Central memory CD8-positive, alpha-beta T cell (primary cell): ENCODE measurements around the gene PLEKHF1.
"Not testable (repeated sequence)": the region's sequence is repeated elsewhere in the genome, so short reads cannot be mapped to it uniquely, and the experiment has no call there.

Experiments
- ATAC-seq: fragments of 150-1000 bp; cut with Tn5 transposase; replicated peaks from 2 replicates; pipeline ENCODE4 v1.10.0; 2022; ENCODE audit warnings: mild to moderate bottlenecking, moderate FRiP score, moderate number of reproducible peaks; ENCODE audit not compliant: poor library complexity, severe bottlenecking; ENCODE audit errors: extremely low read depth
- DNase-seq, 2 donors: peaks; one replicate each; pipeline ENCODE4 v3.0.0; 2021; ENCODE audit warnings: low spot score in 2 of 2
- H3K27ac Mint-ChIP-seq: one replicate; pipeline ENCODE4 v1.8.0; 2022; ENCODE audit warnings: low read depth, mild to moderate bottlenecking, moderate library complexity, mixed read lengths
- H3K27me3 Mint-ChIP-seq: one replicate; pipeline ENCODE4 v1.8.0; 2022; ENCODE audit warnings: mixed read lengths
- H3K36me3 Mint-ChIP-seq: one replicate; pipeline ENCODE4 v1.8.0; 2022; ENCODE audit warnings: mild to moderate bottlenecking, moderate library complexity, mixed read lengths; ENCODE audit not compliant: insufficient read depth
- H3K4me1 Mint-ChIP-seq: one replicate; pipeline ENCODE4 v1.8.0; 2022; ENCODE audit warnings: mixed read lengths
- H3K4me3 Mint-ChIP-seq: one replicate; pipeline ENCODE4 v1.8.0; 2022; ENCODE audit warnings: mild to moderate bottlenecking, moderate library complexity, mixed read lengths
- H3K9me3 Mint-ChIP-seq: one replicate; pipeline ENCODE4 v1.8.0; 2022; ENCODE audit warnings: mixed read lengths

The PLEKHF1 gene

DNA sequence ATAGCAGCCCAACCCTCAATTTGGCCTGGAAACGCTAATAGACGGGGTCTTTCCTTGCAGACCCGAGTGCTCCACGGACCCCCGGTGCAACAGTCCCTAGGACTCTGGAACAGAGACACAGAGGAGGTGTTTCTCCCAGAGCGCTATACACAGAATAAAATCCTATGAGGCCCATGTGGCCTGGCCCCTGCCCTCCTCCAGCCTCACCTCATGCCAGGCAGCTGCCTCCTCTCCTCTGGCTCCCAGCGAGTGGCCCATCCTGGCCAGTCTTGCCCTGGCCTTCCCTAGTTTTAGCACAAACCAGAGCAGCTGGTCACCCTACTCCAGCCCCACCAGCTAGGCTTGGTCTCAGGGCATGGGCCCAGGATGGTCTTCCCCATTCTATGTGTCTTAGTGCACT, 38.9 kb upstream of the PLEKHF1 start:
- Mint-ChIP-seq H3K27me3 (no peaks in the 10 kb centered on the region), H3K4me3 (no peak overlapping the region), H3K27ac (no peak overlapping the region), H3K36me3 (peaks cover 8% of the 10 kb centered on the region), H3K4me1 (peaks cover 31% of the 10 kb centered on the region), H3K9me3 (no peaks in the 10 kb centered on the region)
- DNase-seq = no peak
- no peak for ATAC-seq

DNA sequence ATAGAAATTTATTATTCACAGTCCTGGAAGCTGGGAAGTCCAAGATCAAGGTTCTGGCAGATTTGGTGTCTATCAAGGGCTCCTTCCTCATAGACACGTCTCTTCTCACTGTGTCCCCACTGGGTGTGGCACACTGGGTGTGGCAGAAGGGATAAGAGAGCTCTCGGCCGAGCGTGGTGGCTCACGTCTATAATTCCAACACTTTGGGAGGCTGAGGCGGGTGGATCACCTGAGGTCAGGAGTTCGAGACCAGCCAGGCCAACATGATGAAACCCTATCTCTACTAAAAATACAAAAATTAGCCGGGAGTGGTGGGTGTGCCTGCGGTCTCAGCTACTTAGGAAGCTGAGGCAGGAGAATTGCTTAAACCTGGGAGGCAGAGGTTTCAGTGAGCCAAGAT, 38.4 kb upstream of the PLEKHF1 start:
- H3K9me3 Mint-ChIP-seq, DNase-seq, H3K36me3 Mint-ChIP-seq, H3K27ac Mint-ChIP-seq, ATAC-seq, H3K4me3 Mint-ChIP-seq, H3K27me3 Mint-ChIP-seq: not testable (repeated sequence)
- peaks cover 27% of the 10 kb centered on the region for H3K4me1 Mint-ChIP-seq

DNA sequence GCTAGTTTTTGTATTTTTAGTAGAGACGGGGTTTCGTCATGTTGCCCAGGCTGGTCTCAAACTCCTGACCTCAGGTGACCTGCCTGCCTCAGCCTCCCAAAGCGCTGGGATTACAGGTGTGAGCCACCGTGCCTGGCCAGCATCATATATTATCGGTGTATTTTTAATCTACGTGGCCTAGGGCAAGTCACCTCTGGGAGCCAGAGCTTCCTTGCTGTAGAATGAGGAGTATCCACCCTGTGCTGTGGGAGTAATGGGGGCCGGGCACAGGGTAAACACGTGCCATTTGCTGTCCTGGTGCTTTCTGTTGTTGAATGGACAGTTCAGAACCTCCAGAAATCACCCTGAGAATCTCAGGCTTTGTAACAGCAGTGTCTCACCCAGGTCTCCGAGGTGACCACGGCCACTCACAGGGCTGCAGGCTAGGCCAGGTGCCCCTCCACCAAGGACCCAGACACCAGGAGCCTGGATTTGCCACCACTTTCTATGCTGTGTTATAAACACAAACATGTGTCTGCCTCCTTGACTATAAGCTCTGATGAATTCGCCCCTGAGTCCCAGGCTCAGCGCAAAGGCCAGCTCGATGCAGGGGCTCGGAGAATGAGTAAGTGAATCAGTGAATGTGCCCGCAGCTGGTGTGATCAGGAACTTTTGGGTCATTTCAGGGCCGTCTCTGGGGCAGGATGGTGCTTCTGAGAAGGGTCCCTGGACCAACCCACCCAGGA, 36.4 kb upstream of the PLEKHF1 start:
- H3K4me1 Mint-ChIP-seq = peaks cover 8% of the 10 kb centered on the region
- peaks cover 4% of the 10 kb centered on the region for H3K36me3 Mint-ChIP-seq
- no peak overlapping the region for H3K27ac Mint-ChIP-seq
- H3K27me3 Mint-ChIP-seq = no peaks in the 10 kb centered on the region
- H3K4me3 Mint-ChIP-seq = no peak overlapping the region
- H3K9me3 Mint-ChIP-seq = no peaks in the 10 kb centered on the region
- DNase-seq (no peak), ATAC-seq (no peak)

DNA sequence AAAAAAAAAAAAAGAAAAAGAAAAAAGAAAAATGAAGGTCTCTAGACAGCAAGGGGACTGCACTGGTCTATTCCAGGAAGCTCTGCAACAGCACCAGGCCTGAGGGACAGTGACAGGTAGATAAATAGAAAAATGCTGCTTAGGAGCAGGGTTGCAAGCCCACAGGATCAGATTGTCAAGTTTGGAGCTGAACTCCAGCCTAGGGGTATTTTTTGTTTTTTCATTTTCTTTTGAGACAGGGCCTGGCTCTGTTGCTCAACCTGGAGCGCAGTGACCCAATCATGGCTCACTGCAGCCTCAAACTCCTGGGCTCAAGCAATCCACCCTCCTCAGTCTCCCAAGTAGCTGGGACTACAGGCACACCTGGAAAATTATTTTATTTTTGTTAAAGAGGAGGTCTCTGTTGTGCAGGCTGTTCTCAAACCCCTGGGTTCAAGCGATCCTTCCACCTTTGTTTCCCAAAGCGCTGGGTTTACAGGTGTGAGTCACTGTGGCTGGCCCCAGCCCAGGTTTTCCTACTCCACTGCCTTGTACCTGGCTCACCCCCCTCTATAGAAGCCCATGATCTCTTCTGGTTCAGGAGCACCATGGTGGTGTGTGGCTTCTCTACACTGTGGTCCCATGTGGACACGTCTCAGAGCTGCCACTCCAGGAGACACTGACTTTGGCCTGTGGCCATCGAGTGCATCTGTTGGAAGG, 35.3 kb upstream of the PLEKHF1 start:
- Mint-ChIP-seq H3K9me3 (no peaks in the 10 kb centered on the region), H3K4me1 (no peaks in the 10 kb centered on the region), H3K36me3 (peaks cover under 1% of the 10 kb centered on the region), H3K27ac (no peak overlapping the region), H3K4me3 (no peak overlapping the region), H3K27me3 (no peaks in the 10 kb centered on the region)
- no peak for ATAC-seq
- DNase-seq = no peak

DNA sequence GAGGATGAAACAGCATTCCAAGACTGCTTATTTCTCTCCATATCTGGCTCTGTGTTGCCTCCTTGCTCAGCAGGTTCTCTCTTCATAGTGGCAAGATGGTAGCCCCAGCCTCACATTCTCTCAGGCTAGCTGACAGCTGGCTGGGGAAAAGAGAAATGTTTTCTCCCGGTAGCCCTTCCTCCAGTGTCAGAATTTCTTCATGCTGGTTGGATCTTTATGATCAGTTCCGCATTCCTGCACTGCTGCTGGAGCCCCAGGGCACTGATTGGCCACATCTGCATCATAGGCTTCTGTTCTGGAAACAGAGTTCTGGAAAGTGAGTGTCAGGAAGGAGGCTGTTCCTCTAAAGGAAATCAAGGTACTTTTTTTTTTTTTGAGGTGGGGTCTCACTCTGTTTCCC, 34.6 kb upstream of the PLEKHF1 start:
- Mint-ChIP-seq H3K4me1 (no peaks in the 10 kb centered on the region), H3K27ac (no peak overlapping the region), H3K27me3 (no peaks in the 10 kb centered on the region), H3K36me3 (no peaks in the 10 kb centered on the region), H3K9me3 (no peaks in the 10 kb centered on the region), H3K4me3 (no peak overlapping the region)
- no peak for ATAC-seq
- DNase-seq = no peak

DNA sequence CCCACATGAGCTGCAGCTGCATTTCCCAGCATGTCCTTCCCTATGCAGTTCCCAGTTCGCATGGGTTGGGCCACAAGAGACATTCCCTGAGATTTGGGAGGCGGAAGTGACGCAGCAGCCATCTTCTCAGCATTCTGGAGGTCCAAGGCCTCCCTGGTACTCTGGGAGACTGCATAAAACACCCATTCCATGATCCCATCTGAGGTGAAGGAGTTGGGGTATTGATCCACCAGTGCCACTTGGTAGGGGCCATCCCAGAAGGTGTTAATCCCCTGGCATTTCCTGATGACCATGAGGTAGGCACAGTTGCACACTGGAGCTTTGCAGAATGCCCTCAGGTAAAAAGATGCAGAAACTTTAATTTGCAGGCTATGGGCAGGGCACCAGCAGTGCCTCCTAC, 33.8 kb upstream of the PLEKHF1 start:
- no peak overlapping the region for H3K27ac Mint-ChIP-seq
- no peaks in the 10 kb centered on the region for H3K9me3 Mint-ChIP-seq
- no peaks in the 10 kb centered on the region for H3K36me3 Mint-ChIP-seq
- no peaks in the 10 kb centered on the region for H3K4me1 Mint-ChIP-seq
- ATAC-seq = no peak
- H3K27me3 Mint-ChIP-seq = no peaks in the 10 kb centered on the region
- no peak overlapping the region for H3K4me3 Mint-ChIP-seq
- DNase-seq = no peak

DNA sequence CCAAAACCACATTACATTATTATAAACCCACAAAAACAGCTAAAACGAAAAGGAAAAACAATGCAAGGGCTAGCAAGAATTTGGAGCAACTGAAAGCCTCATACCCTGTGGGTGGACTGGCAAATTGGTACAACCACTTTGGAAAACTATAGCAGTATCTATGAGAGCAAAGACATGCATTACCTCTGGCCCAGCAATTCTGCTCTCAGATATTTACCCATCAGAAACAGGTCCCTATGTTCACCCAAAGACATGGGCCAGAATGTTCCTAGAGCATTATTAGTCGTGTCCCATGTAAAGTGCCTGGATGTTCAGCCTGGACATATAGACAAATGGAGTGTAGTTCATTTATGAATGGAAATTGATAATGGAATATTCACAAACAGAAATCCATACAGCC, 31.3 kb upstream of the PLEKHF1 start:
- no peak overlapping the region for H3K4me3 Mint-ChIP-seq
- H3K27me3 Mint-ChIP-seq = no peaks in the 10 kb centered on the region

DNA sequence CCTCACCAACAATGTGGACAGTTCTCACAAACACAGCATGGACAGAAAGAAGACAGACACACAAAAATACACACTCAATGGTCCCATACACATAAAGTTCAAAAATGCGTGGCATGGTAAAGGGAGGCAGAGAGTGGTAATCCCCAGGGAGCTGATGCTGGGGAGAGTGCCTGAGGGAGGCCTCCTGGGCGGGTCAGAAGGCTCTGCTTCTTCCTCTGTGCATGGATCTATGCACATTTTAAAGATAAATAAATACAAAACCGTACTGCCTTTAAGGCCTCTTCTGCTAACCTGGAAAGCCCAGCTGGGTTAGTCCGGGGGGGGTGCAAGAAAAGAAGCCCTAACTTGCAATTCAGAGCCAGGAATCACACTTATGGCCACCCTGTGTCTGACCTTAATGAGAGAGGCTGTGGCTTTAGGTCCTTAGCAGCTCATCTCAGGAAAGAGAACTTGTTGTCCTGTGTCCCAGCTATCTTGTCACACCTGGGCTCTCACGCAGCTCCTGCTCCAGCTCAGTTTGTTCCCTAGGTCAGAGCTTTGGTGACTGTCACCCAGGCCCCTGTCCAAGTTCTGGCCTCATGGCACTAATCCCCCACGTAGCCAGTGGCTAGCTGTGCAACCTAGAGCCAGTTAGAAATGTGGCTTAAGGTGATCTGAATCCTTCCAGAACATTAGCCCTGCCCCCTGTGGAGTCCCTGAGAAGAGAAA, 30.7 kb upstream of the PLEKHF1 start:
- Mint-ChIP-seq H3K27me3 (no peaks in the 10 kb centered on the region), H3K4me3 (no peak overlapping the region), H3K4me1 (no peaks in the 10 kb centered on the region), H3K36me3 (no peaks in the 10 kb centered on the region), H3K27ac (no peak overlapping the region), H3K9me3 (no peaks in the 10 kb centered on the region)
- DNase-seq (no peak), ATAC-seq (no peak)

More for the DNA sequence above, 31.3 kb upstream of the PLEKHF1 start:
- Mint-ChIP-seq H3K27ac (no peak overlapping the region), H3K4me1 (no peaks in the 10 kb centered on the region), H3K9me3 (no peaks in the 10 kb centered on the region), H3K36me3 (no peaks in the 10 kb centered on the region)
- ATAC-seq (no peak), DNase-seq (no peak)

DNA sequence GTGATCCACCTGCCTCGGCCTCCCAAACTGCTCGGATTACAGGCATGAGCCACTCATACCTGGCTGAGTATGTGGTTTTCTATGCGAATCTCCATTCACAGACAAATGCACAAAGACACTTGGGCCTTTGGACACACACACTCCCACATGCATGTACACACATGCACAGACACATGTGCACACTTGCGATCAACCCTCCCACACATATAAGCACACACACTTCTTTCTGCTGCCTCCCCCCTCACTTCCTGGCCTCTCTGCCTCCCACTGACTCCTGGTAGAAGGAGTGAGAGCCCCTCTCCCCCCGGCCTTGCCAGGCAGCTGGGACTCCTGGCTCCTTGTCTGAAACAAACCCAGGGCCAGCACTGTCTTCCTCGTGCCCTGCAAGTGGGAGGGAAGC, 29.3 kb upstream of the PLEKHF1 start:
- ATAC-seq (no peak), DNase-seq (no peak)
- H3K4me3 Mint-ChIP-seq = no peak overlapping the region
- H3K27ac Mint-ChIP-seq = no peak overlapping the region
- H3K27me3 Mint-ChIP-seq = no peaks in the 10 kb centered on the region
- H3K36me3 Mint-ChIP-seq = no peaks in the 10 kb centered on the region
- no peaks in the 10 kb centered on the region for H3K4me1 Mint-ChIP-seq
- H3K9me3 Mint-ChIP-seq = no peaks in the 10 kb centered on the region

DNA sequence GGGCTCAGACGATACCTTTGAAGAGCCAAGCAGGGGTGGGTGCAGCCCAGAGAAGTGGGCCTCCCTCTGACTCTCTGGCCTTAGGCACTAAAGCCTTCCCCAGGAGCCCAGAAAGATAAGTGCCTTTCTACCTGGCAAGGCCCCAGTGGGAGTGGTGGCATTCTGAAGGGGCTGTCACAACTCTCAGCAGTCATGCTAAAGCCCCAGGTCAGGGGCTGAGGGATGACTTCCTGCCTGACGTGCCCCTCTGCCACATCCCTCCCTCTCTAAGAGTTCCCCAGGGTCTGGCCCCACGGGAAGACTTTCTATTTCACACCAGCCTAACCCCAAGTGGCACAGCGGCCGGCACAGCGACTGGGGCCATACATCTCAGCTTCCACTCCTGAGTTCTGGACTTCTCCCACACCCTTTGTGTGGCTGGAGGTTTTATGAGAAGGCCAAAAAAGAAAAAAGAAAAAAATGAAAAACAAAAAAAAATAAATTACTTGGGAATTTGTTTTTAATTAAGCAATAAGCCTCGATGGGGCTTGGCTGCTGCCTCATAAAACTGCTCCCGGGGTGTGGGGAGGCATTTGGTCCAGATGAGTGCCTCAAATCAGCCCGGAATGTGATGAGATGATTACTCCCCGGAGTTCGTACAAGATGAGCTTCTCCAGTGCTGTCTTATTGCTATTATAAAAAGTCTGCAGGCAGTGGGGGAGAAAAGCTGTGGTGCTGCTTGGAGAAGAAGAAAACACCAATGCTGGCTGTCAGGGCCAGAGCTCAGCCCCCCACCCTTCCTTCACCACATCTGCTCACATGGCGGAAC, 28.5 kb upstream of the PLEKHF1 start:
- H3K27ac Mint-ChIP-seq = no peak overlapping the region
- no peaks in the 10 kb centered on the region for H3K36me3 Mint-ChIP-seq
- ATAC-seq = no peak
- no peaks in the 10 kb centered on the region for H3K4me1 Mint-ChIP-seq
- H3K9me3 Mint-ChIP-seq = no peaks in the 10 kb centered on the region
- DNase-seq = no peak
- no peaks in the 10 kb centered on the region for H3K27me3 Mint-ChIP-seq
- H3K4me3 Mint-ChIP-seq = no peak overlapping the region

DNA sequence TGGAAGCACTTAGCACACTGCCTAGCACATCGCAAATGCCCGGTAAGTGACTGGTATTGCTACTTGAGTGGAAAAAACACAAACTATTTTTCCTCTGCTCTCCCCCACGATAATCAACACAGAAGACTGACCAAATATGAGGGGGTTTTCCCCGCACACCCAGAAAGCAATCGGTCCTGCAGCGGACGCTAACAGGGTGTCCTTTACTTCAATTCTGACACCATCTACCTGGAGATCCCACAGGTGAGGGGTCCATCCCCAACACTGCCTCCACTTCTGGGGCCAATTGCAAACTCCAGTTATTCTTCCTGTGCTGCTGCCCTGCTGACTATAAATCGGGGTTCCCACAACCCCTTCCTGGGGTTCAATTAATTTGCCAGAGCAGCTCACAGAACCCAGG, 26.2 kb upstream of the PLEKHF1 start:
- H3K4me1 Mint-ChIP-seq = no peaks in the 10 kb centered on the region
- no peak for ATAC-seq
- H3K4me3 Mint-ChIP-seq = no peak overlapping the region
- DNase-seq = no peak
- no peak overlapping the region for H3K27ac Mint-ChIP-seq
- H3K36me3 Mint-ChIP-seq = no peaks in the 10 kb centered on the region
- no peaks in the 10 kb centered on the region for H3K9me3 Mint-ChIP-seq
- no peaks in the 10 kb centered on the region for H3K27me3 Mint-ChIP-seq

DNA sequence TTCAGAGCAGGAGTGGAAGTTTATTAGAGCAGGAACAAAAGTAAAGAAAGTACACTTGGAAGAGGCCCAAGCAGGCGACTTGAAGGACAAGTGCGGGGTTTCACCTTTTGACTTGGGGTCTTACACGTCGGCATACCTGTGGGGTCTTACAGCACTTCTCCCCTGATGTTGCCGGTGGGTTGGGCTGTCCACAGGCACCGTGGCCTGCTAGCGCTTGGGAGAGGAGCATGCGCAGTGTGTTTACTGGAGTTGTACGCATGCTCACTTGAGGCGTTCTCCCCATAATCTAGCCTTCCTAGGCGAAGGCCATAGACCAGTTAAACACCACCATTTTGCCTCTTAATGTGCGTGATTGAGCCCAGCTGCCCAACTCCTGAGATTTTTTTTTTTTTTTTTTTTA, 25.0 kb upstream of the PLEKHF1 start:
- no peaks in the 10 kb centered on the region for H3K9me3 Mint-ChIP-seq
- DNase-seq = no peak
- no peak overlapping the region for H3K27ac Mint-ChIP-seq
- no peak overlapping the region for H3K4me3 Mint-ChIP-seq
- H3K36me3 Mint-ChIP-seq = no peaks in the 10 kb centered on the region
- peaks cover 6% of the 10 kb centered on the region for H3K4me1 Mint-ChIP-seq
- no peaks in the 10 kb centered on the region for H3K27me3 Mint-ChIP-seq
- ATAC-seq = no peak
